BLaER1 (cell line): ENCODE data around the gene PICALM.

Experiments
- H3K27ac ChIP-seq: shearing (Covaris generic); formaldehyde crosslinking; 2 replicates; pipeline ENCODE4 v1.8.1; 2022
- H3K27me3 ChIP-seq: shearing (Covaris generic); formaldehyde crosslinking; 2 replicates; pipeline ENCODE4 v1.8.1; 2022
- H3K36me3 ChIP-seq: shearing (Covaris generic); formaldehyde crosslinking; 2 replicates; pipeline ENCODE4 v1.8.1; 2022
- H3K4me1 ChIP-seq: shearing (Covaris generic); formaldehyde crosslinking; 2 replicates; pipeline ENCODE4 v1.8.1; 2022
- H3K4me2 ChIP-seq: shearing (Covaris generic); formaldehyde crosslinking; 2 replicates; pipeline ENCODE4 v1.8.1; 2022
- H3K4me3 ChIP-seq: shearing (Covaris generic); formaldehyde crosslinking; 2 replicates; pipeline ENCODE4 v1.8.1; 2022
- H3K9ac ChIP-seq: shearing (Covaris generic); formaldehyde crosslinking; 2 replicates; pipeline ENCODE4 v1.8.1; 2022
- H3K9me3 ChIP-seq: shearing (Covaris generic); formaldehyde crosslinking; 2 replicates; pipeline ENCODE4 v1.8.1; 2022
- H4K20me1 ChIP-seq: shearing (Covaris generic); formaldehyde crosslinking; 2 replicates; pipeline ENCODE4 v1.8.1; 2022
- Cebpa-rat ChIP-seq: shearing (Covaris generic); IDR thresholded peaks from 2 replicates; pipeline ENCODE4 v1.8.1; 2022

The PICALM gene

DNA sequence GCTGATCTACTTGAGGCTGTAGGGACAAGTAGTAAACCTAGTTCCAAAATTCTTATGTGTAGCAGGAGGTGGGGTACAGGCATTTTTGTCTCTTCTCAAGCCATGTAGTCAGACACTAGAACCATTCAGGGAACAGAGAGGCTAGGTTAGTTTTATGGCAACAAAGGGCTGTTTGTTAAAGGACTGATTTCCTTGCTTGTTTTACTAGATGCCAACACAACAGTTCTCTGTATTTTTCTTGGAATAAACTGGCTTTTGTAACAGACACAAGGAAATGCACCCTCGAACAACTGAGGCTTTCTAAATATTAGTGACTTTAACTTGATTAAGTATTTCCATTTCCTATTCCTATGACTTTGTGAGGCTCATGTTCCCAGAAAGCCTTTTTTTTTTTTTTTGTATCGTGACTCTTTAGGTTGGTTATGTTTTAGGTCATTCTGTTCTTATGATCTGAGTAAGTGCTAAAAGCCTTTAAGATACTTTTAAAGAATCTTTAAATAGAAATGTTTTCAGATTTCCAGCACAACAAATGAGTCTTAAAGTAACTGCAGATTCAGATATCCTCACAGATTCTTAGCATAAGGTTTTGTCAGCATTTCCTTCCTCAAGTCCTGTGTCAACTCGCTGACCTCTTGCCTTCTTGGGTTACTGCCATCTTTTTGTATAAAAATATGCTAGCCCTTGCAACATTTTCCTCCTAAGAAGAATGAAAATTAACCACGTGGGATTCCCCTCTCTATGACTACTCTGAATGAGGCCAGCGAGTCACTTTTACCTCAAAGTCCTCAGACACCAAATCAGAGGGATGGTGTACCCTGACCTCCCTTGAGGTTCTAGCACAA is 121.2 kb downstream of the PICALM start:
- Histone ChIP-seq H3K36me3 (peaks cover 32% of the 10 kb centered on the region), H3K4me3 (no peak overlapping the region), H3K9ac (no peak overlapping the region), H3K27me3 (no peaks in the 10 kb centered on the region), H3K4me1 (no peaks in the 10 kb centered on the region), H3K27ac (no peak overlapping the region), H4K20me1 (no peaks in the 10 kb centered on the region), H3K4me2 (no peak overlapping the region), H3K9me3 (peaks cover 30% of the 10 kb centered on the region)
- TF ChIP-seq Cebpa-rat: no peak

DNA sequence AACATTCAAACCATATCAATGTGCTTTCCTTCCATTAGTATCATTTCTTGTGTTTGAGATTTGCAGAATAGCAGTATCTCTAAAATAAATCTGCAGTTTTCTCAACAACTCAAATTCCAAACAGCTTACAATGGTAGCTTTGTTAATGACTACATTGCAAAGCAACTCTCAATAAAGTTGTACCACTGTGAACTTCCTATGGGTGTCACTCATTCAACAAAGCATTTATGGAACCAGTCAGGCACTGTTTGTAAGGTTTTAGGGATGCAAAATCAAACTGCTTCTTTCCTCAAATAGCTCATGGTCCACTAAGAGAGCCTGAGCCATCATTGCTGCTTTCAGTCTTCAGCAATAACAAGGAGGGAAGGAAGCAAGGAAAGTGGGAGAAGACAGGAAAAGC is 122.7 kb downstream of the PICALM start:
- Histone ChIP-seq H3K9ac (no peak overlapping the region), H4K20me1 (no peaks in the 10 kb centered on the region), H3K36me3 (peaks cover 28% of the 10 kb centered on the region), H3K4me3 (no peak overlapping the region), H3K4me1 (no peaks in the 10 kb centered on the region), H3K9me3 (peaks cover 30% of the 10 kb centered on the region), H3K4me2 (no peak overlapping the region), H3K27me3 (no peaks in the 10 kb centered on the region), H3K27ac (no peak overlapping the region)
- no peak for TF ChIP-seq Cebpa-rat

DNA sequence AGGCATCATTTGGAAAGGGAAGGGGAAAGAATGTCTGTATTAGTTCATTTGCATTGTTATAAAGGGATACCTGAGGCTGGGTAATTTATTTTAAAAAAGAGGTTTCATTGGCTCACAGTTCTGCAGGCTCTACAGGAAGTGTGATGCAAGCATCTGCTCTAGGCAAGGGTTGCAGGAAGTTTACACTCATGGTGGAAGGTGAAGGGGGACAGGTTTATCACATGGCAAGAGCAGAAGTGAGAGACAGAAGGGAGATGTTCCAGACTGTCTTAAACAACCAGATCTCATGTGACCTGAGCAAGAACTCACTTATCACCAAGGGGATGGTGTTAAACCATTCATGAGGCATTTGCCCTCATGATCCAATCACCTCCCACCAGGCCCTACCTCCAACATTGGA is 123.1 kb downstream of the PICALM start:
- no peak overlapping the region for H3K4me2 ChIP-seq
- no peak overlapping the region for H3K9ac ChIP-seq
- TF ChIP-seq Cebpa-rat: no peak
- peaks cover 34% of the 10 kb centered on the region for H3K9me3 ChIP-seq
- H3K4me1 ChIP-seq: no peaks in the 10 kb centered on the region
- peaks cover 28% of the 10 kb centered on the region for H3K36me3 ChIP-seq
- no peak overlapping the region for H3K27ac ChIP-seq
- H3K27me3 ChIP-seq: no peaks in the 10 kb centered on the region
- H4K20me1 ChIP-seq: no peaks in the 10 kb centered on the region
- no peak overlapping the region for H3K4me3 ChIP-seq

DNA sequence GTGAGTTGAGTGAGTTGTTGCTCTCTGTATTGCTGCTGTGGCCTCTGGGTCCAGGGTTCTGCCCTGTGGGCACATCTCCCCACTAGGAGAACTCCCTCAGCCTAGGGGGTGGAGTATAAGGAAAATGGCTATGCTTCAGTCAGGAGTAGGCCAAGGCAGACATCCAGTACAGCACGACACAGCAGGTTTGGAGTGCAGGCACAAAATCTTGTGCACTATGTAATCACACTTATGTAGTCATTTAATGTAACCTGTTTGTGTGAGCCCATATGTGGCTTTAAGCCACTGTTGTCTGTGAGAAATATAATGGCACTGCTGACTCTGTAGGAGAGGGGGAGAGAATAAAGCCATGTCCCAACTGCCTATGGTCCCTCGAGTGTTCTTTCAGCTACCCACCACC is 123.6 kb downstream of the PICALM start:
- TF ChIP-seq Cebpa-rat: no peak
- peaks cover 28% of the 10 kb centered on the region for H3K36me3 ChIP-seq
- no peak overlapping the region for H3K9ac ChIP-seq
- no peaks in the 10 kb centered on the region for H3K4me1 ChIP-seq
- peaks cover 34% of the 10 kb centered on the region for H3K9me3 ChIP-seq
- H3K27me3 ChIP-seq: no peaks in the 10 kb centered on the region
- no peak overlapping the region for H3K4me3 ChIP-seq
- H4K20me1 ChIP-seq: no peaks in the 10 kb centered on the region
- no peak overlapping the region for H3K27ac ChIP-seq
- no peak overlapping the region for H3K4me2 ChIP-seq

DNA sequence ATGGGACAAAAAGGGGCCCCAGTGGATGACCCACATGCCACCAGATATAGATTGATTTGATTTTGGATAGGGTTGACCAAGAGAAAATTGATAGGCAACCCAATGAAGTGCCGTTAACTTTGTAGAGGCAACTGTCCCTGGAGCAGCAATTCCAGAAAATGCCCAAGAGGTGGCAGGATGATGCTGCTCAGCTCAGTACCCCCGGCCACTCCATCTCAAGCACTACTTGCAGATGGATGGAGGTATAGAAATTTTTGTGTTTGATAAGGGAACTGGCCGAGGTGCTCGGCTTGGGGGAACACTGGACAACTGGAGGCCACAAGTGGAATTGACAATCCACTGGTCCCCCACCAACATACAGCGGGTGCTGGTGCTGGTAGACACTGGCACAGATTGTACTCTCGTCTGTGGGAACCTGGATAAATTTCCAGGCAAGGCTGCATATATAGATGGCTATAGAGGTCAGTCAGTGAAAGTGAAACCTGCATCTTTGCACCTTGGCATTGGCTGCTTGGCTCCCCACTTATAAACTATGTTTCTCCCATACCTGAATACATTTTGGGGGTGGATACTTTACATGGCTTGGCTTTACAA is 127.4 kb downstream of the PICALM start:
- peaks cover 36% of the 10 kb centered on the region for H3K36me3 ChIP-seq

DNA sequence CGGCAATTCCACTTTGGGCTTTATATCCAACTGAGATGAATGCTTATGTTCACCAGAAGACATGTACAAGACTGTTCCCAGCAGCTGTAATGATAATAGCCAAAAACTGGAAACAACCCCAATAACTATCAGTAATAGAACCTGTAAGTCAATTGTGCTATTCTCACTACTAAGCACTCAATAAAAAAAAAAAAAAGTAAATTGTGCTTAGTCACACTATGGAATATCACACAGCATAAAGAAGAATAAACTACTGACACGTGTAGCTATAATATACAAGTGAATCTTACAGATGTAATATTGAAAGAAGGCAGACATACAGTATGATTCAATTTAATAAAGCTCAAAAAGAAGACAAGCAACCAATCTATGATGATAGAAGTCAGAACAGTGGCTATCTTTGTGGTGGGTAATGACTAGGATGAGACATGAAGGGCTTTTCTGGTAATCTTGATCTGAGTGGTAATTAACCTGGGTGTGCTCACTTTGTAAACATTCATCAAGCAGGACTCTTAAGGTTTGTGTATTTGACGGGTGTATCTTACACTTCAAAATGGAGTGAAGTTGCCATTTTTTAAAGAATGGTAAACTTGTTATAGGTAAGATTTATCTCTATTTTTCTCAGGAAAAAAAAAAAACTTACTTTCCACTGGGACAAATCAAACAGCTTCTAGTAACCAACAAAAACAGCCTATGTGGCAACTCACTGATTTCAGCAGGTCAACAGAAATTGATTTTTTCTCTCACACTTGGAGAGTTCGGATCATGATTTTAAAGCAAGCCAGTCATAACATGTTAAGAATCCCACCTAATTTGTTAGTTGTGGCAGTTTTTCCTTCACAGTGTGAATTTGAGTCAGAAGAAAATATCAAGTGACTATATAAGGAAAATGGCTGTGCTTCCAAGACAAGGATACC is 129.5 kb downstream of the PICALM start:
- no peaks in the 10 kb centered on the region for H4K20me1 ChIP-seq
- H3K4me1 ChIP-seq: no peaks in the 10 kb centered on the region
- H3K9me3 ChIP-seq: peaks cover 55% of the 10 kb centered on the region
- no peak overlapping the region for H3K4me2 ChIP-seq
- H3K27ac ChIP-seq: no peak overlapping the region
- no peak for TF ChIP-seq Cebpa-rat
- no peaks in the 10 kb centered on the region for H3K27me3 ChIP-seq
- no peak overlapping the region for H3K4me3 ChIP-seq
- no peak overlapping the region for H3K9ac ChIP-seq
- peaks cover 37% of the 10 kb centered on the region for H3K36me3 ChIP-seq

More for the DNA sequence above, 127.4 kb downstream of the PICALM start:
- H3K9me3 ChIP-seq: peaks cover 52% of the 10 kb centered on the region
- H3K4me2 ChIP-seq: no peak overlapping the region
- no peak overlapping the region for H3K4me3 ChIP-seq
- no peaks in the 10 kb centered on the region for H4K20me1 ChIP-seq
- no peak for TF ChIP-seq Cebpa-rat
- no peaks in the 10 kb centered on the region for H3K27me3 ChIP-seq
- H3K27ac ChIP-seq: no peak overlapping the region
- H3K9ac ChIP-seq: no peak overlapping the region
- no peaks in the 10 kb centered on the region for H3K4me1 ChIP-seq

DNA sequence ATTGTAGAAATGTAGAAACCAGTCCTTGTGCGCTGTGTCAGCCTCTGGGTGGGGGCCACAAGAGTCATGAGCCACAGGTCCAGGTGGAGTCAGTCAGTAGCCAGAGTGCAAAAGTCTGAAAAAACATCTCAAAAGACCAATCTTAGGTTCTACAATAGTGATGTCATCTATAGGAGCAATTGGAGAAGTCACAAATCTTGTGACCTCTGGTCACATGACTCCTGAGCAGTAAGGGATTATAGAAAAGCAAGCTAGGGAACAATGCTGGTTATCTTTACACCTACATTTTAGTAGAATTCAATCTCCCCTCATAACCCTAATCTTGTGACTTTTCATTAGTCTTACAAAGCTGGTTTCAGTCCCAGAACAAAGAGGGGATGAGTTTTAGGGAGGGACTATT is 131.0 kb downstream of the PICALM start:
- TF ChIP-seq Cebpa-rat: no peak
- H3K9me3 ChIP-seq: peaks cover 43% of the 10 kb centered on the region
- H3K27ac ChIP-seq: no peak overlapping the region
- H3K36me3 ChIP-seq: peaks cover 24% of the 10 kb centered on the region; the same call in 1 of the 2 replicates
- H3K4me2 ChIP-seq: no peak overlapping the region
- H3K4me3 ChIP-seq: no peak overlapping the region
- H3K9ac ChIP-seq: no peak overlapping the region
- H4K20me1 ChIP-seq: no peaks in the 10 kb centered on the region
- H3K4me1 ChIP-seq: no peaks in the 10 kb centered on the region
- H3K27me3 ChIP-seq: no peaks in the 10 kb centered on the region

DNA sequence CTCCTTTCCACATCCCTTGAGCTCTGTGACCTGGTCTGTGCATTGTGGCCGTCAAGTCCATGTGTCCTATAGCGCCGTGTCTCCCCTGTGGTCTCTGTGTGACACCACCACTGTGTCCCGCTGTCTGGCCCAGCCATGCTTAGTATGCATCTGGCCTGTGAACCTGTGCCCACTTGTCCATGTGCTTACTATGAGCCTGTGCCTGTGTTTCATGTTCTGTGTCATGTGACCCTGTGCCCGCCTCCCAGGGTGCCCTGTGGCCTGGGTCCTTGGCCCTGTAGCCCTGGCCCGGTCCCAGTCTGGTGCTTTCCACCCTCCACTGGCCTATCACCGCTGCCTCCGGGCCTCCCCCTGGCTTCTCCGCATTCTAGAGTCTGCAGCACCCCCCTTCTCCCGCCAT is 133.1 kb downstream of the PICALM start:
- TF ChIP-seq Cebpa-rat: no peak
- no peak overlapping the region for H3K9ac ChIP-seq
- peaks cover 24% of the 10 kb centered on the region; the same call in 1 of the 2 replicates for H3K36me3 ChIP-seq
- no peak overlapping the region for H3K4me3 ChIP-seq
- peaks cover 38% of the 10 kb centered on the region for H3K9me3 ChIP-seq
- H3K4me2 ChIP-seq: no peak overlapping the region
- H4K20me1 ChIP-seq: no peaks in the 10 kb centered on the region
- no peaks in the 10 kb centered on the region for H3K27me3 ChIP-seq
- no peaks in the 10 kb centered on the region for H3K4me1 ChIP-seq
- no peak overlapping the region for H3K27ac ChIP-seq

DNA sequence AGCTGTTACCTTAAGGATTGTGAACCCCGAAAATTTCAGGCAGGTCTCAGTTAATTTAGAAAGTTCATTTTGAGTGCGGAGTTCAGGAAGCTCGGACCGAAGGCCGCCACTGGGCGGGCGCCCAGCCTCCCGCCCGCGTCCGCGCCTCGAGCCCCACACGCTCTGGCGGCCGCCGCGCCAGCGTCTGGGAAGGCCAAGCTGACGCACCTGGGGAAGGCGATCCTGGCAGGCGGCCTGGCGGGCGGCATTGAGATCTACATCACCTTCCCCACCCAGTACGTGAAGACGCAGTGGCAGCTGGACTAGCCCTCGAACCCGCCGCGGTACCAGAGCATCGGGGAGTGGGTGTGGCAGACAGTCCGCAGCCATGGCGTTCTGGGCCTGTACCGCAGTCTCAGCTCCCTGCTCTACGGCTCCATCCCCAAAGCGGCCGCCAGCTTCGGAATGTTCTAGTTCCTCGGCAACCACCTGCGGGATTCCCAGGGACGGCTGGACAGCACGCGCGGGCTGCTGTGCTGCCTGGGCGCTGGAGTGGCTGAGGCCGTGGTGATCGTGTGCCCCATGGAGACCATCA is 134.2 kb downstream of the PICALM start:
- Histone ChIP-seq H3K27me3 (no peaks in the 10 kb centered on the region), H3K9me3 (peaks cover 38% of the 10 kb centered on the region), H3K4me3 (no peak overlapping the region), H3K36me3 (peaks cover 24% of the 10 kb centered on the region; the same call in 1 of the 2 replicates), H4K20me1 (no peaks in the 10 kb centered on the region), H3K4me2 (no peak overlapping the region), H3K4me1 (no peaks in the 10 kb centered on the region), H3K27ac (no peak overlapping the region), H3K9ac (no peak overlapping the region)
- TF ChIP-seq Cebpa-rat: no peak
